HG03565 (cell line): ENCODE measurements around the gene BABAM2.

Source experiments
- ATAC-seq: cut with Tn5 transposase; IDR thresholded peaks from one replicate; pipeline ENCODE4 v1.9.1; 2021; ENCODE audit warnings: mild to moderate bottlenecking, moderate library complexity; ENCODE audit not compliant: unreplicated experiment

Gene BABAM2

GRCh38 chr2:28271231-28271918 lies 380.8 kb downstream of the BABAM2 start:
- ATAC-seq: no peak

DNA sequence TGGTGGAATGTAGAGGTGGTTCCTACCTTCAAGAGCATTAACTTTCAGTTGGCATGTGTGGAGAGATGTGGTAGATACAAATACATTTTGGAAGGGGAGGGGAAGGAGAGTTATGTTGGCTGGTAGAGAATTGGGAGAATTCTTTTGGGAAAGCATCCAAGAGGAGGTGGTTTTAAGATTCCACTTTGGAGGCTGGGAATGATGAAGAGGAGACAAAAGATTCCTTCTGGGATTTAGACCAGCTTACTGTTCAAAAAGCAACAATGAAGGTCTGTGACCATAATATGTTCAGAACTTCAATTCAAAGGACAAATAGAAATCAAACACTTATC lies 381.4 kb downstream of the BABAM2 start:
- no peak for ATAC-seq

GRCh38 chr2:28273751-28274150 lies 383.2 kb downstream of the BABAM2 start:
- no peak for ATAC-seq

DNA sequence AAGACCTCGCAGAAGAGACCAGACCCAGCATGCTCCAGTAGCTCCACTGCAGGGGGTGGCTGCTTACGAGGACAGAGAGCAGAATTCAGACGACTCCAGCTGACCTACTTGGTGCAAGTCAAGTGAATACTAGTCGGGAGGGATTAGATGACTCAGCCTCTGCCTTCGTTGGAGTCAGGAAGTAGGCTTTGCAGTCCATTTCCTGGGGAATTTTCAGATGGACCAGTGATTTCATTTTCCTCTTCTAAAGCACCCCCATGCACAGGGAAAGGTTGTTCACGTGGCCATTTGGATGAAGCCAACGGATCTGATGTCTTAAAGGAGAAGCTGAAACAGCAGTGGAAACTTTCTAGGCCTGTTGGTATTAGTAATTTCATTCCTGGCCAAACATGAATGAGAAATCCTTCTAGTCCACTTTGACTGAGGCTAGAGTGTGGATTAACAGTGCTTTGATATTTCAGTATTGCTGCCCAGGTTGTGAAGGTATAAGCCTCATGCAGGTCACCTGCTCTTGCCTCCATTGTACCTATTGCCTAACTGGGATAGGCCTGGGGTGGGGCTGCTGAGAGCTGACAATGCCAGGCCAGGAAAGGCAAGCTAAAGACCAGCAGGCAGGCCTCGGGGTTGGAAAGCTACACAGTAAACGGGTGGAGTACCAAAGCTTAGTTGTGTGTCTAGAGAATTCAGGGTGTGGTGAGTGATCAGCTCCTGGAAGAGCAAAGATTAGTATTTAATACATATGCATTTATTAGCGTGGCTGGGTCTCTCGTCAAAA lies 384.6 kb downstream of the BABAM2 start:
- no peak for ATAC-seq

DNA sequence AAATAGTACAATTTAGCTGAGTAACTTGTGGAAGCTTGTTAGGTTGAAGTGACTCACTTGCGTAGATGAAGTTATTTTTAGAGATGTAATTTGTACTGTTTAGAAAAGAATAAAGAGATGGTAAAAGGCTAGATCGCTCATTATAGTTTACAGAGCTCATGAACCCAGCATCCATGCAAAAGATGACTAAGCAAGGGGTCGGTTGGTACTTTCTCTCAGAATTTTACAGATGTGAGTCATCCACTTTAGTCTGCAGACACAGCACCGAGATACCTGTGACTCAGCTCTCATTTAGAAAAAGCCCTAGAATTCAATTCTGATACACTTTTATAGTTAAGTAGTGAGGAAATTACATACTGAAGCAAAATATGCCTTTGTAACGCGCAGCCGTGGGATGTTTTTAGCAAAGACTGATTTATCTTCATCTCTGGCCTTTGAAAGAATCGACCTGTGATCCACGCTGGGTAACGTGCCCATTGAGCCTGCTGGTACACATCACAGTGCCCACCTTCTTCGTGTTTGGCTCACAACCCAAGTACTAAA lies 385.6 kb downstream of the BABAM2 start:
- no peak for ATAC-seq

DNA sequence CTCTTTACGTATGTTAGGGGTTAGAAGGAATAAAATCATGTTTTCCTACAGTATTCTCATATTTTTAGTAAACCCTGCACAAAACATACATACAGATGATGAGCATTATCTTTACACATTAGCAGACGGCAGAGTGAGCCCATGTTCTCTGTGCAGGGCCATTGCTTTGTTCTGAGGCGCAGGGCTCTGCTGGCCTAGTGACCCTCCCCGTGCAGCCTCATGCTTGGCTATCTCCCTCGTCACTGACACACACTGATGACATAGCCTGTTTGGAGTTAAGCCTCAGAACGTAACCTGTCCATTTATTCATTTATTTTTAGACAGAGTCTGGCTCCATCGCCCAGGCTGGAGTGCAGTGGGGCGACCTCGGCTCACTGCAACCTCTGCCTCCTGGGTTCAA lies 386.3 kb downstream of the BABAM2 start:
- no peak for ATAC-seq

DNA sequence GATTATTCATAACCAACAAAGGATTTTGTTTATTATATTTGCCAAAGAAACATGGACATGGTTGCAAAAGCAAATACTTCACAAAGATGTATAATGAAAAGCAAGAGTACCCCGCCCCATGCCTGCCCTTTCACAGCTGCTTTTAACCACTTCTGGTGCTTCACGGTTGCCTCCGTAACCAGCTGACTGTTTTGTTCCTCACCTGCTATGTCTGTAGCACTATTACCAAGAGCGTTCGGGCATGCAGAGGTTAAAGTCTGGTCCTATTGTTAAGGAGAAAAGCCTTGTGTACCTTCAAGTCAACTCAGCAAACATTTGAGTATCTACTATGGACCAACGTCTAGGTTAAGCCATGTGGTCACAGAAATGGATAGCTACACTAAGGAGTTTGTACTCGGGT lies 386.9 kb downstream of the BABAM2 start:
- ATAC-seq: no peak

DNA sequence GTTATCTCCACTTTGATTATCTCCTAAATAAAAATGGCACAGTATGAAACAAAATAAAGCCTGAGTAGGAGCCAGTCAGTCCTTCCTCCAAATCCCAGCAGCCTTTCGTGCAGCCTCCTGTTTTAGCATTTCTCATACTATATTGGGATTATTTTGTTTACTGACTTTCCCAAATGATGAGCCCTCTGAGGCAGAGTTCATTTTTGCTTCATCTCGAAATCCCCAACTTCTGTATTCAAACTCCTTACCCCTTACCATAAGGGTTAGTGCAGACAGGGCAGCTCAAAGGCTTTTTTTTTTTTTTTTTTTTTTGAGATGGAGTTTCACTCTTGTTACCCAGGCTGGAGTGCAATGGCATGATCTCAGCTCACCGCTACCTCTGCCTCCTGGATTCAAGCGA lies 388.8 kb downstream of the BABAM2 start:
- no peak for ATAC-seq

- no peak for ATAC-seq
Observed at GRCh38 chr2:28280619-28281018, 390.1 kb downstream of the BABAM2 start.

GRCh38 chr2:28281739-28282138 lies 391.2 kb downstream of the BABAM2 start:
- no peak for ATAC-seq

DNA sequence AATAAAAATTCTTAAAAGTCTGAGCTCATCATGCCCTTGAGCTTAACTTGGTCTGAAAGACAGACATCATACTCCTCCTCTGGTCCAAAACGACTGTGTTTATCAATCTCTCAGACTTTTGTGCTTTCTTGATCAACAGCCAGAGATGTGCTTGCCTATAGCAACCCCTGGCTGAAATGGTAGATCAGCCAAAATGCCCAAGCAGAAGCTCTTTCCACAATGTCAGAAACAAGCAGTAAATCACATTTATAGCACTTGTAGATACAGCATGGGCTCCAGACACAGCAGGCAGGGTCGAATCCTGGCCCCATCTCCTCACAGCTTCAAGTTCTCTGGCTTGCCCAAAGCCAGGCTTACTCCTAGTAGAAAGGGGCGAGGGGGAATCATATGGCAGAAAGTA lies 391.7 kb downstream of the BABAM2 start:
- no peak for ATAC-seq

DNA sequence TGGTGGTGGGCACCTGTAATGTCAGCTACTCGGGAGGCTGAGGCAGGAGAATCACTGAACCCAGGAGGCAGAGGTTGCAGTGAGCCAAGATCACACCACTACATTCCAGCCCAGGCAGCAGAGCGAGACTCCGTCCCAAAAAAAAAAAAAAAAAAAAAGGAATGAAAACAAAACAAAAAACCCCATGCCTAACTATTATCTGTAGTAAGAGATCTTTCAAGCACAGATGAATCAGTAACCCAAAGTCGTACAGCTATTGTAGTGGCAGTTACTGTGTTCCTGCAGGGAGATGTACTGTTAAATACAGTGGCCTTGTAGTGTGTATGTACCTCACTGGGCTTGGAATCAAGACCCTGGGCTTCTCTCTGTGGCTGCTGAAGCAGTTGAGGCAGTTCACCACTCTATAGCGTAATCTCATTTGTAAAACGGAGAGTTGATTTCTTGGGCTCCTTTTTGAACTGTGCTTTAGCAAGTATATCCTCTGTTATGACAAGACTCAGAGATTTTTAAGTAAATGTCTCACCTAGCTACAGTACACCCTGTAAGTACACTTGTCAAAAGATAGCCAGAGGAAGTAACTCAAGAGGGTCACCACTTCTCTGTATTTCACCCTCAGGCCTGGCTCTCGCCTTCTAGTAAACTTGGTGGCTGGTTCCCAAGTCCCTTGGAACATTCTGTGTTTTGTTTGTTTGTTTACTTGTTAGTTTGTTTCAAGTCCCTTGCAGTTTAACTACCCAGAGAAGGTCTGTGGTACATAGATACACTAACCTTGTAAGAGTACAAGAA lies 392.5 kb downstream of the BABAM2 start:
- ATAC-seq: no peak

DNA sequence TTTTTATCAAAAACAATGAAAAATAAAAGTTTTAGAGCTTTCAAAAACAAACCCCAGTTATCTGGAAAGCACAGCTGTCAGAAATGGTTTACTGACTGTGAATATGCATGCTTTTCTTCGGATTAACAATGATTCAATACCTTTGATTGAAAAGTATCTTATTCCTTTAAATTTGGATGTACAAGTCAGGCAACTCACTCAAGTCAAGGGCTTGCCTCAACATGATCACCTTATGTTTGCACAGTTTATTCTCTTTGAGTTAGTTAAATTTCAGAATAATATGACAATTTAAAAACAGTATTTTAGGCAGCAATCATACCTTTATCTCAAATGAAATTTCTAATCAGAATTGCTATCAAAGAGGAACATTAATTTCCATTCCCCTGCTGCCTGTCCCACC lies 393.3 kb downstream of the BABAM2 start:
- no peak for ATAC-seq

- no peak for ATAC-seq
Observed at GRCh38 chr2:28286678-28287077, 396.1 kb downstream of the BABAM2 start.

DNA sequence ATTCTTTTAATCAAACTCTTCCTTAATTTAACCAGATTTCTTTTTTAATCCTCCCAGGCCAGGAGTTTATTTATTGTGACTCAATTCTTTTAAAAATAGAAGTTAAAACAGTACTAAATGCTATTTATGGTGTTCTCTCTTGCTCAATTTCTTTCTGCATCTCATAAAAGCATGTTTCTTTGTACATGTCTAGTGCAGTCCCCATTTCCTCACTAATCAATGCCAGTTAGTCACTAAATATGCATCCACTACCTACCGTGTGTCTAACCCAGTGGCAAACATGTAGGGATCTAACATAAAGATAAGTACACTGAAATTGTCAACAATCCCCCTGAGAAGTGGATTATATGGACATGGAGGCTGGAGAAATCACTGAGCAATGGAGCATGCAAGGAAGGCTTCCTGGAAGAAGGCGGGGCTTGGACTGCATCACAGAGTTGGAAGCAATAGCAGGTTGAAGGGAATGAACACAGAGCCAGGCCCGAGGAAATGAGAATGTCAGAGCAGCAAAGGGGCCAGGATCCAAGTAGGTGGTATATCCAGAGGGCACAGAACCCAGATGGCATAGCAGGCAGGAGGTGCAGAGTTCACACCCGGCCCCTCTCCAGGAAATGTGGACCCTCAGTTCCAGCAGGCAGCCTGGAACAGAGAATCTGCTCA lies 396.9 kb downstream of the BABAM2 start:
- no peak for ATAC-seq

DNA sequence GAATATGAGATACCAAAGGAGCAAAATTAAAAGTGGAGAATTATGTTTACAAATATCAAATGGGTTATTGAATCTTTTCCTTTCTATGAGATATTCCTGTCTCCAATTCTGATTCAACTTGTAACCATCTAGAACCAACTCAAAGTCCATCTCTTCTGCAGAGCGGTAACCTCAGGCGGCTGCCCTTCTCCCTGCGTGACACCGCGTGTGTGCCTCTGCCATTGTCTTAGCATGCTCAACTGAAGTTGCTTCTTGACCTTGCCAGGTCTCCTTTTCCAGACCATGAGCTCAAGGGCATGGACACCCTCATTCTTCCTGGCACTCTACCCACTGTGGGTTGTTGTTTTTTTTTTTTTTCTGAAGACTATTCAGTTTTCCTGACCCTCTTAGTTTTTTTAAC lies 398.1 kb downstream of the BABAM2 start:
- ATAC-seq: no peak

- ATAC-seq: no peak
Observed at GRCh38 chr2:28291811-28292440, 401.4 kb downstream of the BABAM2 start.

- ATAC-seq: no peak
Observed at GRCh38 chr2:28292491-28292890, 402.0 kb downstream of the BABAM2 start.

GRCh38 chr2:28293416-28293815 lies 402.9 kb downstream of the BABAM2 start:
- ATAC-seq: no peak

- ATAC-seq: no peak
Observed at GRCh38 chr2:28294451-28294850, 403.9 kb downstream of the BABAM2 start.

GRCh38 chr2:28296243-28296642 lies 405.7 kb downstream of the BABAM2 start:
- ATAC-seq: no peak
